Stimulated activated CD4-positive, alpha-beta T cell treated with anti-CD3 and anti-CD28 coated beads, Interleukin-2, amount 100 ng/mL, for 24 hours (primary cell): ENCODE results near the gene MORN1.
"Not testable (repeated sequence)": the region's sequence is repeated elsewhere in the genome, so short reads cannot be mapped to it uniquely, and the experiment has no call there.

ENCODE experiments used
- DNase-seq, 2 donors: peaks; one replicate each; pipeline ENCODE4 v3.0.0-alpha.2; 2020

The MORN1 gene

DNA sequence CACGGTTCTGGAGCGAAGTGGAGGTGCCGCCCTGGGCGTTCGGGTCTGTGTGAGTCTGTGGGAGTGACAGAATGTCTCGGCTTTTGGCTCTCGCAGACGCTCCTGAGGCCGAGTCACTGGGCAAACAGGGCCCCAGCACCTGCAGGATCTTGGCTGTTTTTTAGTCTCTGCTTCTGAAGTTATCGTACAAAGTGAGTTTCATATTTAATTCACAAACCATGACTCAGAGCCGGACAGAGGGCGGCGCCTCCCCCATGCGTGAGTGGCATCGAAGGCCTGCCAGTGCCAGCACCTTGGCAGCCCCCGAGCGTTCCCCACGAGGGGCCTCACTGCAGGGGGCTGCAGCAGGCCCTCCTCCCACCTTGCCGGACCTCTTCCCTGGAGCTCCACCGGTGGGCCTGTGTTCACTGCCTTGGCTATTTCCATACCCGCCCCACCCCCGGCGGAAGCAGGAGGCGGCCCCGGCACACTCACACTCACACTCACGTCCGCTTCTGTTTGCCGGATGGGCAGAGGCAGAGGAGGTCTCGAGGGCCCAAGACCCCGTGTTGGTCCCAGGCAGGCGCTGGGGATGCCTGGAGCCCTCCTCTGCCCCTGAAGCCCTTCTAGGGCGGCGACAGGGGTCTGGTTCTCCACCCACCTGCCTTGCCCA, 56.3 kb downstream of the MORN1 start:
- no peak for DNase-seq

DNA sequence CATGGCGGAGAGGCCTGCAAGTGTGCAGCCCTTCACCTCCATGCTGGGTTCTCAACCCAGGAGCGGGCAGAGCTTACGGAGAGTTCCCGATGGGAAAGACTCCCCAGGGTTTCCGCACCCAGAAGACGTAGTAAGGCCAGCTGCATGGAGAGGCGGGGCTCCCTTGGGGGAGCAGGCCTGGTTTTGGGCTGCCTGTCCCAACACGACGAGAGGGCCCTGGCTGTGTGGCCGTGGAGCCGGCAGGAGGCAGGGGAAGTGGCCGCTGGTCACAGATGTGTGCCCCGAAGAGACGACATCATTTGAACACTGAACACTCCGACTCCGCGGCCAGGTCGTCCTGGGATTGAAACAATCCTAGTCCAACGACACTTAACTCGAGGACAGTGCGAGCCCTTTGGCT, 57.0 kb downstream of the MORN1 start:
- no peak for DNase-seq

DNA sequence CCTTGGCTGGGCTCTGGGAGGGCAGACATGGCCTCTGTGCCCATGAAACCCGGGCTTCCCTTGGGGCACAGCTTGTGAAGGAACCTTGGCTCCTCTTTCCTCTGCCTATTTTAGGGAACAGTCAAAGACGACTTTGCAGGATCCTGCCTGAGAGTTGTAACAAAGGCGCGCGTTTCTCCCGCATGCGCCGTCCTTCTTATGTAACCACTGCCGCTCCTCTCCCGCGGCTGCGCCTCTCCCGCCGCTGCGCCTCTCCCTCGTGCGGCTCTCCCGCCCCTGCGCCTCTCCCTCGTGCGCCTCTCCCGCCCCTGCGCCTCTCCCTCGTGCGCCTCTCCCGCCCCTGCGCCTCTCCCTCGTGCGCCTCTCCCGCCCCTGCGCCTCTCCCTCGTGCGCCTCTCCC, 59.8 kb downstream of the MORN1 start:
- DNase-seq = not testable (repeated sequence)

DNA sequence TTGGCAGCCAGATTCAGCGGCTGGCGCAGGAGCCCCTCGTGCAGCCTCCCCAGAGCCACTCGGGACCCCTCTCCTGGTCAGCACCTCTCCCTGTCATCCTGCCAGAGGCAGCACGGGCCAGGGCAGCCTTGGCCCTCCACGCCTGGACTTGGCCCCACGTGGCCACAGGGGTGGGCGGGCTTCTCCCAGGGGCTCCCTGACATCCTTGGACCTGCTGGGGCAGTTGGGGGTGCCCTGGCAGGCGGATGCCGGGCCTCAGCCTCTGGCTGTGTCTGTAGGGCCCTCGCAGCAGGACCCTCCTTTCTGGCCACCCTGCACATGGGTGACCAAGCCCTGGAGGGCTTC, 60.2 kb downstream of the MORN1 start:
- no peak for DNase-seq

DNA sequence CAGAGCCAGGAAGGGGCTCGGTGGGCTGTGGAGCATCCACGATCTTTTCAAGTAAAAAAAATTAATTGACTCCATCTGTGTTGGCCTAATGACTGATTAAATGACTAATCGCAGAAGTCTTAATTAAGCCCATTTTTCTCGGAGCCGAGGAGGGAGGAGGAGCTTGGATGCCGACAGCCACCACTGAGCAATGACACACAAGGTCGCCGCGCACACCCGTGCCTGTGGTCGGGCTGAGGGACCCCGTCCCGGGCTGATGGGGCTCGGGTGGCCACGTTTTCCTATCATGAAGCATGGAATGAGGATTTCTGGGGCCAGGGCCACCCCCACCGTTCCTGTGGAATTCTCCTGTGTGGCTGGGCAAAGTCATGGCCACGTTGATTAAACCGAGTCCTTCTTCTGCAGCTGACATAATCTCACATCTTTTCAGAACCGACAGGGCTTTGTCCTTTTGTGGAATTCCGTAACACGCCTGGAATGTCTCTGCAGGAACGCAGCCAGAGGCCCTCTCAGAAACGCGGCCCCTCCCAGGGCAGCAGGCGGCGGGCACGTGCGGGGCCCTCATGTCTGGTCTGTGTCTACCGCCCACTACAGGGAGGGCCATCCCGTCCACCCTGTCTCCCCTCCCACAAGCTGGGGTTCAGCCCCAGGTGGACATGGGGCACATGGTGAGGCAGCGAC, 60.7 kb downstream of the MORN1 start:
- DNase-seq = no peak

DNA sequence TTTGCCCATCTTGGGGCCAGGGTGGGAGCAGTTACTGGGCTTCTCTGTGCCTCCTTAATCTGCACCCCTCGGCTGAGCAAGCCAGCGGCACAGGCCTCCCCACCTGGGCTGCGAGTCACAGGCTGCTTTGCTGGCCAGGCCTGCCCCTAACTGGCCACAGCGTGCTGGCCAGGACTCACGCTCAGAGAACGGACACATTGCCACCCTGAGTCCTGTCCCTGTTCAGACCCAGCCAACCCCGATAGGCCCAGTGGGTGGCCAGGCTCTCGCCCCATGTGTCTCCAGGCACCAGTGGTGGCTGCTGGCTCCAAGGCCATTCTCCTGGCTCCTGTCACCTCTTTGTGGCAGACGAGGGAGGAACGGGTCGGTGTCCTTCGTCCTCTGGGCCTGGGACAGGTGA, 61.3 kb downstream of the MORN1 start:
- DNase-seq = no peak

DNA sequence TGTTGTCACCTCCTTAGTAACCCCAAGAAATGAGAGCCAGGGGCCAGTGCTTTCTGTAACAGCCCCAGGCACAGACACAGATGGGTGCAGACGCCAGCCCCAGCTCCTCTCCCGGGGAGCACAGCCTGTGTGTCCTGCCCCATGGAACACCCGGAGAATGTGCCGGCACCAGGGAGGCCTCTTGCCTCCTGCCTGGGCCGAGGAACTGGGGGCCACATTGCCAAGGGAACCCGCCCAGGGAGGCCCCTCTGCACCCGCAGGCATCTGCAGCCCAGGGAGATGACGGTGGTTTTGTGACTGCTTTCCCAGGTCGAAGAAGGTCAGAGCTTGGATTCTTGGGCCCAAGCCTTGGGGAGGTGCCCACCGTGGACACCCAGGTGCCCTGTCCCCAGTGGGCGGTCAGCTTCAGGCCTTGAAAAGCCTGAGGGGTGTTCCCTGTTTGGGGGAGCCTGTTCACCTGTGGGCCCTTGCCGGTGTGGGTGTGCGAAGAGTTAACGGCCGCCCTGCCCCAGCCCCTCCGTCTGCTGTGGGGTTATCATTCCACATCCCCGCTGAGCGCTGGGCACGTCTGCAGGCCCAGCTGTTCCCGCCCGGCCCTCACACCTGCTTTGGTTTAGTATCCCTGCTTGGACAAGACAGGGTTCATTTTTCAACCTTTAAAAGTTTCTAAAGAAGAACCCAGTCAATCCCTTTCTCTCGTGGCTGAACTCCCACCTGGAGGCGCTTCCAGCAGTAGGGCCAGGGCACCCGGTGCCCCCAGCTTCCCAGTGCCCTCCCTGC, 62.5 kb downstream of the MORN1 start:
- no peak for DNase-seq

DNA sequence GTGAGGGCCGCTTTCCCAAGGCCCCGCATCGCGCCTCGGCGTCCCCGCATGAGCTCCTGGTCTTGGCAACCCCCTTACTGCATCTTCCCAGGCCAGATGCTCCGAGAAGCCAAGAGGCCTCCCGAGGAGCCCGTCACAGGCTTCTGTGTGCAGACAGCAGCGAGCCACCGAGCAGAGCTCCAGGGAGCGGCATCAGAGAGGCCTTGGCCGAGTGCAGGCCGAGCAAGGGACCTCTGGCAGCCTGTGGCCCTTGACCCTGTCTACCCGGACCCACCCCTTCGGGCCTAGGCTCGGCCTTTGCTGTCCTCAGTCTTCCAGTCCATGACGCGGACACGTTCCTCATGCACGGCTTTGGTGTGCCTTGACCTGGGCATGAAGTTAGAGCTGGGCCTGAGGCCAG, 63.5 kb downstream of the MORN1 start:
- no peak for DNase-seq

DNA sequence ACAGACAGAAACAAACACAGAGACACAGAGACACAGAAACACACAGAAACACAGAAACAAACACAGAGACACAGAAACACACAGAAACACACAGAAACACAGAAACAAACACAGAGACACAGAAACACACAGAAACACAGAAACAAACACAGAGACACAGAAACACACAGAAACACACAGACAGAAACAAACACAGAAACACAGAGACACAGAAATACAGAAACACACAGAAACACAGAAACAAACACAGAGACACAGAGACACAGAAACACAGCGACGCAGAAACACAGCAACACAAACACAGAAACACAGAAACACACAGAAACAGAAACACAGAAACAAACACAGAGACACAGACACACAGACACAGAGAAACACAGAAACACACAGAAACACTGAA, 64.2 kb downstream of the MORN1 start:
- not testable (repeated sequence) for DNase-seq

DNA sequence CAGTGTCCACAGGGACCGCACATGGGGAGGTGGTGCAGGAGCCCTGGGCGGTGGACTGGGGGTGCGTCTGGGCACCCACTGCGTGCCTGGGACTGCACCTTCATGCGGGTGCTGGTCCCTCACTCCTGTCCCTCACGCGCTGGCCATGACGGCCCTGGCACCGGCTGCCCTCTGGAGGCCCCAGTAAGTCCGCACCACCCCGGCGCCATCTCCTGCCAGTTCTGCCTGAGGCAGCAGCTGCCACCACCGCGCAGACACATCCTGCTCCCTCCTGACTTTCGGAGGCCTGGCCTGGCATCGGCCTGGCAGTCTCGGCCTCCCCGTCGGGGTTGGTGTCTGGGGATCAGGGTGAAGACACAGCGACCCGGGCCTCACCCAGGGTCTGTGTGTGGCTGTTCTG, 64.8 kb downstream of the MORN1 start:
- no peak for DNase-seq

DNA sequence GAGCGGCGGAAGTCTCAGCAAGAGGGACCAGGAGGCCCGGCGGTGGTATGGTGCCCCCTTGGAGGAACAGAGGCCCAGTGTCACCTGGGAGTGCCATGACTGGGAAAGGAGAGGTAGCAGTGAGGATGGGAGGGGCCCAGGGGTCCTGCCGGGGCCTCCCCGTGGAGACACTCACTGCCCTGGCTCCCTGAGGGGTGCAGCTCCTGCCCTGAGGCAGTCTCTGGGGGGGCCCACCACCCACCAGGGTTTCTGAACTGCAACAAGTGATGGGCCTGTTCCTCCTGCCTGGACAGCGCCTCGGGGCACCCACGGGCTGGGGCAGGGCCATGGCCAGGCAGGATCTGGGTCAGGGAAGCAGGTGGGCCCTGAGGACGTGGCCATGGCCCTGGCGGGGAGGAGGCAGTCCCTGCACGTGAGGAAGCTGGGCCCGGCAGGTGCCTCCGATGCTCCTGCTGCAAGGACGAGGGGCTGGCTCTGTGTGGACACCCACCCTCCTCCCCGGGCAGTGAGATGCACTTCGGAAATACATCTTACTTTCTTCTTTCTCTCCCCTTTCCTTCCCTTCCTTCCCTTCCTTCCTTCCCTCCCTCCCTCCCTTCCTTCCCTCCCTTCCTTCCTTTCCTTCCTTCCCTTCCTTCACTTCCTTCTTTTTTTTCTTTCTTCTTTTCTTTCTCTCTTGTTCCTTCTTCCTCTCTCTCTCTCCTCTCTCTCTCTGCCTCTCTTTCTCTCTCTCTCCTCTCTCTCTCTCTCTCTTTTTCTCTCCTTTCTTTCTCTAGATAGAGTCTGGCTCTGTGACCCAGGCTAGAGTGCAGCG, 66.6 kb downstream of the MORN1 start:
- DNase-seq = no peak

DNA sequence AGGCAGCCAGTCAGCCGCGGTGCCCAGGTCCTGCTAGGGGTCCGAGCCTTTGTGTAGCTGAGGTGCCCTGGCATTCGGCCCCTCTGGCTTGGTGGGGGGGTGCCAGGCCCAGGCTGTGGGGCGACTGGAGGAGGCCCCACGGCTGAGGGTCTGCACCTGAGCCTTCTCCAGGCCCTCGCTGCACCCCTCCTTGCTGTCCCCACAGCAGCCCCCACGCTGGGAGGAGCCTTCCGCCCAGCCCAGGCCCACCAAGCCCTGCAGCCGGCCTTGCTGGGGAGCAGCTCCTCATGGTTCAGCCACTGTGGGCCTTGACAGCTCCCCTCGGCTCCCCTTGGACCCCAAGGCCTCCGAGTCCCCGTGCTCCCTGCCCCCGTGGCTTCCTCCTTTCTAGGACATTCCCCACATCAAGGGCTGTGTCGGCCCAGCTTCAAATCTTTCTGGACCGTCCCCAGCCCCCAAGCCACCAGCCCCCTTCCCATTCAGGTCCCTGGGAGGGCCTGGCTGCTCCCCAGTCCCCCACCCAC, 67.8 kb downstream of the MORN1 start:
- no peak for DNase-seq

DNA sequence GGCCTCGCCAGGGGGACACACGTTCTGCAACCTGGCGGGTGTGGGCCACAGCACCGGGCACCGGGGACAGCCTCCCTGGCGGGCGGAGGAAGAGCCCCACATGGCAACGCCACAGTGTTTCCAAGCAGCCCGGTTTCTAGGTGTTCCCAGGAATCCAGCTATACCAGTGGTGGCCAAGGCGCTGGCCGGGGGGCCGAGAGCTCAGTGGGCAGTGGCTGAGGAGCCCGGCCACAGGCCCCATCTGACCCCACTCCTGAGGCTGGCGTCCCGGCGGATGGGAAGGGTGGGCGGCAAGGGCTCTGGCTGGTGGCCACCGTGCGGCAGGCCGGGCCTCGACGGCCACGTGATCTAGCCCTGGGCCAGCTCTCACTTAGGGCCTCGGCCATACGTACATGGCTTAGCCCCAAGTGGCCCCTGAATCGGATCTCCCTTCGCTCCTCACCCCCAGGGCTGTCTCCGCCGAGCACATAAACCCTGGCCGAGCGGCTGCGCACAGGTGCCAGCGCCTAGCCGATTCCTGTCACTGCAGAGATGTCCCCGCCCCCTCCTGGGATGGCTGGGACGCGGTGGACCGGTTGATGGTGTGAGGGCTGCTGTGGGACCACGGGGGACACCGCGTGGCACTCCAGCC, 68.7 kb downstream of the MORN1 start:
- DNase-seq = no peak

DNA sequence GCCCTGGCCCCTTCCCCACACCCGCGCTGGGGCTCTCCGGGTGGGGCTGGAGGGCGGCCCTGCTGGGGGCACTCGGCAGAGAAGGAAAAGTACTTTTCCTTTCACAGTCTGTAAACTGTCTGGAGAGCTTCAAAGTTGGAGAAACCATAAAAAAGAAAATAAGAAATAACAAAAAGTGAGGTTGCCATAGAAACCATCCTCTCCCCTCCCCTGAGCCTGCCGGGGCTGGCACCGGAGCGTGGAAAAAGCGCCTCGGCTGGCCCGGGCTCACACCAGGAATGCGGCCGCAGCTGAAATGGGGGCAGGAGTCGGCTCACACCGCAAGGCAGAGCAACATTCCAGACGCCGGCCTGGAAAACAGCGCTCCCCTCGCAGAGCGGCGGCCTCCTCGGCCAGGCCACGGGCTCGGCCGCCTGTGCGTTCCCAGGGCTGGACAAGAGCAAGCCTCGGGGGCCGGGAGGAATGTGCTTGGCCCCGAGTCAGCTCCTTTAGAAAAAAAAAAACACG, 69.2 kb downstream of the MORN1 start:
- DNase-seq = no peak

DNA sequence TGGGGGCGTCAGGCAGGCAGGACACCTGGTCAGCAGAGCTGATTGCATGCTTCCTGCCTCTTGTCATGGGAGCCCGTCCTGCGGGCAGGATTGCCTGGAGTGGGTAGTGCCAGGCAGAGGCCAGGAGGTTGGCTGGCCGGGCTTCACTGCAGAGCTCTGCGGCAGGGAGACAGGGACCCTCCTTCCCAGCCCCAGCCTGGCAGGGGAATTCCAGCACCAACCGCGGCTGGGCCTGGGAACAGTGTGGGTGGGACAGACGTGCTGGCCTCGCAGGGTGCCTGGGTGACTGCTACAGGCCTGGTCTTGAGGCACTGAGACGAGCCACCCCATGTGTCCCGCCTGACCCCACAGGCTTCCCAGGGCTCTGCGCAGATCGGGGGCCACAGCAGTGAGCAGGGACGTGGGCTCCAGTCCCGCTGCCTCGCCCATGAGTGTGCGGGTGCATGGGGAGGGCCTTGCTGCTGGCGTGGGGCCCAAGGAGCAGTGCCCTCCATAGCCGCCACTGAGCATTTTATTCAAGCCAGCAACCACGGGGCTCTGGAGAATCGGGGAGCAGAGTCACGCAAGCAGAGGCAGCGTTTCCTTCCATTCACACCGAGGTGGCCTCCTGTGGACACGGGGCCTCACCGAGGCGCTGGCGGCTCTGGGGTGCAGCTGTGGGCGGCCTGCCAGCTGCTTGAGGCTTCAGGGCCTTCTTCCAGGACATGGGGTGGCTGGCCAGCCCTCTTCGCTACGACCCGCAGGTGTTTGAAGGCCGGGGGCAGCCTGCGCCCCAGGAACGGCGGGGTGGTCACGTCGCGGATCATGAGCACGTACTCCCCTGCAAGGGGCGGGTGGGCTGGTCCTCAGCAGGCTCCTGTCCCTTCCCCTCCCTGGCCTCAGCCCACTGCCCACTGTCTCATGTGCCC, 70.3 kb downstream of the MORN1 start:
- DNase-seq = no peak

DNA sequence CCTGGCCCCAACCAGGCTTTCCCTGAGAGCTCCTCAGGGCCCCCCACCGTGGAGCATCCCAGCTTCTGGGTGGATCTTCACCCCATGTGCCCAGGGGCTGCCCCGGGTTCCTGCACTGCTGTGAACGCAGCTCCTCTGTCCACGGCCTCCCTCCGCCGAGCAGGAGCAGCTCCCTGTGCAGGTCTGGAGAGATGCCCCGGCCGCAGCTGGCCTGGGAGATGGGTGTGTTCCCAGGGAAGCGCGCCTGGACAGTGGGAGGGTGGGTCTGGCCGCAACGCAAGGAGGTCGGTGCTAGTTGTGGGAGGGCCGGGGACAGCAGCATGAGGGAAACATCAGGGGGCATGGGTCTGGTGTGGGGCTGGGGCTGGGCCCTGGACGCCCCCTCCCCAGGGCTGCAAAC, 71.3 kb downstream of the MORN1 start:
- no peak for DNase-seq

DNA sequence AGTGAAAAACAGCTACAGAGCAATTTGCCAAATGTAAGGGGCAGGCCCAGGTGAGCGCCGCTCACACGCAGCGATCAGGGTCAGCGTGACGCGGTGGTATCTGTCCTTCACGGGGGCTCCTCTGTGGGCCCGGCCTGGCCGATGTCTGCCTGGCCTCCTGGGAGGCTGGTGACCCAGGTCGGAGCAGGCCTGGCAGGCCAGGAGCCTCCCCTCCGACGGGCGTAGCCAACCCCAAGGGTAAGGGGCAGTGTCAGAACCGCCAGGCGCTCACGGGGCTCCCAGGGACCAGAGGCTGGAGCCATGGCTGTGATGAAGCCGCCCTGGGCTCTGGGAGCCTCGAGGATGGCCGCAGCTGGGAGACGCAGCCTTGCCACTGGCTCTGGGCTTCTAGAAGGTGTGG, 72.1 kb downstream of the MORN1 start:
- no peak for DNase-seq

DNA sequence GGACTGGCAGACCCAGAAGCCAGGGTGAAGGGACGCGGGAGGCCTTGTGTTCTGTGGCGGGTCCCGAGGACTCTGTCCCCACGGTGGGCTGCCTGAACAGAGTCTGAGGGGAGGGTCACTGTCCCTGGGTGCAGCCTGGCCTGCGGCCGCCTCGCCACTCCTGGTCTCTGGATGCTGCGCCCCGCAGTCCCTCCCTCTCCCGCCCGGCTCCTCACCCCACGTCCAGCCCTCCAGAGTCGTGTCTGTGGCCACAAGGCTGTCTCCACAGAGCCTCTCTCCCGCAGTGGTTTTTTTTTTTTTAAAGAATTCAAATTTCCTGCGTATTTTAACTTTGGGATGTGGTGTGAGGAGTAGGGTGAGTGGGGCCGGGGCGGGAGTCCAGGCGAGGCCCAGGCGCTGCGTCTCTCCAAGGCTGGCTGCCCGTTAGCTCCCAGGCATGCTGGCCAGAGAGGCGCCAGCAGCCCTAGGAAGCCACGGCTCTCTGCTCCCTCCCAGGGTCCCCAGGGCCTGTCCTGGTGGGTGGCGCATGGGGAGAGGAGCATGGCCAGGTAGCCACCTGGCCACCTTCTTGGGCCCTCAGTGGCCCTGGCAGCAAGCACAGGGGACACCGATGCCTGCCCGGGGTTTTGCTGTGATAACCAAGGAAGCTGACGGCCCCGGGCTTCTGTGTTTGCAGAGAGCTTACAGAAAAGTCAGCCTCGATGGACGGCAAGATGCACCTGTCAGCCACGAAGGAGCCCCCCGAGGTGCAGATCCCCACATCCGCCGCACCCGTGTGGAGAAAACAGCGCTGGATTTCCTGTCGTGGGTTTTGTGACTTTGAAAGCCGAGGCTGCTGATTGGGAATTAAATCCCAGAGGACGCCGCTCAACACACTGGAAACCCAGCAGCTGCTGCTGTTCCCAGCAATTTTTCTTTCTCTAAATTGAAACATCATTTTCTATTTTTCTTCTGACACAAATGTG, 72.8 kb downstream of the MORN1 start:
- DNase-seq = no peak

DNA sequence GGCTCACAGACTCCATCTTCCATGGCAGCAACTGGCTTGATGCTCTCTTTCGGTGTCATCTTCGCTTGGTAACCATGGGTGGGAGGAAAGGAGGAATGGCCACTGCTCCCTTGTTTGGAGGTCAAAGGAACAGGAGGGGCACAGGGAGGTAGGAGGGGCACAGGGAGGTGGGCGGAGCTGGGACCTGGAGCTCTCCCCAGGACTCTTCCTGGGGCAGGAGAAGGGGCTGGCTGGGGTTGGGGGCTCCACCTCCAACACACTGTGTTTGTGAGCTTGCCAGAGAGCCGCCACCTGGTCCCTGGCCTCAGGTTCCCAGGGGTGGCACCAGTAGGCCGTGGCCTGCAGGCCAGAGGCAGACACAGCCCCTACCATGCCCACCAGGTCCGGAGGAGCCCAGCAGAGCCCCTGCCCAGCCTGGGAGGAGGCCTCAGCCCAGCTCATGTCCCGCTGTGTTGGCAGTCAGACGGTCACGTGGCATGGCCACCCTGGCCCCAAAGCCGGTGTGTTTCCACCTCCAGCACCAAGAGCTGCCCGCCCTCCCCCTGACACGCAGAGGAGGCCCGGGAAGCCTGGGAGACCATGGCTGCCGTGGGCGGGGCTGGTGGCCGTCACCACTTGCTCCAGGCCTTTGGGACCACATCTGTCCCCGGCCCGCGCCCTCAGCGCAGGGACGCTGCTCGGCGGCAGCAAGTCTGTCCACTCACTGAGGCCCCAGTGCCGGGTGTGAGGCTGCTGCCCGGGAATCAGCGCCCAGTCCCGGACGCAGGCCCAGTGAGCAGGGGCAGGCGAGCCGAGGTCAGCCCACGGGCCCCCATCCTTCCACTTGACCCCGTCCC, 73.9 kb downstream of the MORN1 start:
- DNase-seq = no peak
